Mesothelial cell of epicardium (in vitro differentiated cells): ENCODE measurements around the gene ARID3C. TPM values are rescaled to one million over a fixed set of nuclear protein-coding genes. Genes with fewer than 3 reads are reported as not detected.

Source experiments
- DNase-seq, 2 experiments: peaks; one replicate each; pipeline ENCODE4 v3.0.0; 2021; ENCODE audit warnings: low spot score in 2 of 2; ENCODE audit not compliant: unreplicated experiment in 2 of 2
- H3K27ac Mint-ChIP-seq: 2 replicates; pipeline ENCODE4 v1.8.0; 2021; ENCODE audit warnings: mixed read lengths
- H3K27me3 Mint-ChIP-seq: 2 replicates; pipeline ENCODE4 v1.8.0; 2021; ENCODE audit warnings: low read depth, mixed read lengths
- H3K36me3 Mint-ChIP-seq: 2 replicates; pipeline ENCODE4 v1.8.0; 2021; ENCODE audit warnings: mixed read lengths
- H3K4me1 Mint-ChIP-seq: 2 replicates; pipeline ENCODE4 v1.8.0; 2021; ENCODE audit warnings: mixed read lengths
- H3K4me3 Mint-ChIP-seq: 2 replicates; pipeline ENCODE4 v1.8.0; 2021; ENCODE audit warnings: mild to moderate bottlenecking, moderate library complexity, mixed read lengths
- H3K9me3 Mint-ChIP-seq: 2 replicates; pipeline ENCODE4 v1.8.0; 2021; ENCODE audit warnings: mixed read lengths
- total RNA-seq: library from RNA; stranded (reverse); gene quantifications from 3 replicates; pipeline ENCODE4 v1.2.1, GENCODE V29; 2021
- TF ChIP-seq, protein P1 (sequence below): fragments of 200-600 bp; sonication (generic); IDR thresholded peaks from one replicate; pipeline ENCODE4 v1.5.0; 2021; ENCODE audit warnings: antibody characterized with exemption; ENCODE audit not compliant: unreplicated experiment

ARID3C gene
- total RNA-seq, 1 donor from 2014 or later: 0.80 TPM

DNA sequence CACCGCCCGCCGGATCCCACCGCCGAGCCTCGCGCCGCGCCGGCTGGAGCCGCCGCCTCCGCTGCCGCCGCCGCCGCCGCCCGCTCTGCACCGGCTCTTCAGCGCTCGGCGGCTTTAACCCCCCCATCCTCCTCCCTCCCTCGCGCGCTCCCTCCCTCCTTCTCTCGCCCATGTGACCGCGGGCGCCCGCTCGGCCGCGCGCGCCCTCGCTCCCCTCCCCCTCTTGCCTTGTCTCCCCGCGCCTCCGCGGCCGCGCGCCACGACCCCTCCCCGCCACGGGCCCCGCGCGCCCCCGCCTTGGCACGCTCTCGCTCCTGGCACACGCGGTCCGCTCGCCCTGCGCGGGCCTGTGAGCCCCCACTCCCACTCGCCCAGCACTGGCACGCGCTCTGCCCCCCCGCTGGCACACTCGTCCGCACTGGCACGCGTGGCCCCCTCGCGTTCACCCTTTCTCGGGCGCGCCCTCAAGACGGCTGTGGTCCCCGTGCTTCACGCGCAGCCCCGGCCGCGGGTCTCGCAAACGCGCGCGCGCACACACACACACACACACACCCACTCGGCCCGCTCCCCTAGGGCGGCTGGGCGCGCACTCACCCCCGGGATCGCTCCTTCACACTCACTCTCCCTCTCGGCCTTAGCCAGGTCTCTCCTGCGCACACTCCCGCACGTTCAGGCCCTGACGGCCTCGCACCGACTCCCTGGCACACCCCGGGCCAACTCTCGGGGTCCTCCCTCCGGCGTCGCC, 39.1 kb downstream of the ARID3C start, which contains the start of gene CNTFR:
Gene CNTFR (minus strand): TSS at position 89 of the 745 bp plus-strand sequence. CDS start 20,743 bp downstream, outside the sequence.
- H3K27ac Mint-ChIP-seq: peak within 1 kb of the TSS; percentile 41
- H3K36me3 Mint-ChIP-seq: no peaks in the 10 kb centered on the region
- peak within 1 kb of the TSS; percentile 85 for H3K4me3 Mint-ChIP-seq
- DNase-seq: peak in 1 of 2 experiments; percentile 62
- TF ChIP-seq, protein P1, sequence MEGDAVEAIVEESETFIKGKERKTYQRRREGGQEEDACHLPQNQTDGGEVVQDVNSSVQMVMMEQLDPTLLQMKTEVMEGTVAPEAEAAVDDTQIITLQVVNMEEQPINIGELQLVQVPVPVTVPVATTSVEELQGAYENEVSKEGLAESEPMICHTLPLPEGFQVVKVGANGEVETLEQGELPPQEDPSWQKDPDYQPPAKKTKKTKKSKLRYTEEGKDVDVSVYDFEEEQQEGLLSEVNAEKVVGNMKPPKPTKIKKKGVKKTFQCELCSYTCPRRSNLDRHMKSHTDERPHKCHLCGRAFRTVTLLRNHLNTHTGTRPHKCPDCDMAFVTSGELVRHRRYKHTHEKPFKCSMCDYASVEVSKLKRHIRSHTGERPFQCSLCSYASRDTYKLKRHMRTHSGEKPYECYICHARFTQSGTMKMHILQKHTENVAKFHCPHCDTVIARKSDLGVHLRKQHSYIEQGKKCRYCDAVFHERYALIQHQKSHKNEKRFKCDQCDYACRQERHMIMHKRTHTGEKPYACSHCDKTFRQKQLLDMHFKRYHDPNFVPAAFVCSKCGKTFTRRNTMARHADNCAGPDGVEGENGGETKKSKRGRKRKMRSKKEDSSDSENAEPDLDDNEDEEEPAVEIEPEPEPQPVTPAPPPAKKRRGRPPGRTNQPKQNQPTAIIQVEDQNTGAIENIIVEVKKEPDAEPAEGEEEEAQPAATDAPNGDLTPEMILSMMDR: no peak
- peaks cover 88% of the 10 kb centered on the region for H3K27me3 Mint-ChIP-seq
- H3K4me1 Mint-ChIP-seq: peaks cover 36% of the 10 kb centered on the region
- H3K9me3 Mint-ChIP-seq: no peaks in the 10 kb centered on the region

DNA sequence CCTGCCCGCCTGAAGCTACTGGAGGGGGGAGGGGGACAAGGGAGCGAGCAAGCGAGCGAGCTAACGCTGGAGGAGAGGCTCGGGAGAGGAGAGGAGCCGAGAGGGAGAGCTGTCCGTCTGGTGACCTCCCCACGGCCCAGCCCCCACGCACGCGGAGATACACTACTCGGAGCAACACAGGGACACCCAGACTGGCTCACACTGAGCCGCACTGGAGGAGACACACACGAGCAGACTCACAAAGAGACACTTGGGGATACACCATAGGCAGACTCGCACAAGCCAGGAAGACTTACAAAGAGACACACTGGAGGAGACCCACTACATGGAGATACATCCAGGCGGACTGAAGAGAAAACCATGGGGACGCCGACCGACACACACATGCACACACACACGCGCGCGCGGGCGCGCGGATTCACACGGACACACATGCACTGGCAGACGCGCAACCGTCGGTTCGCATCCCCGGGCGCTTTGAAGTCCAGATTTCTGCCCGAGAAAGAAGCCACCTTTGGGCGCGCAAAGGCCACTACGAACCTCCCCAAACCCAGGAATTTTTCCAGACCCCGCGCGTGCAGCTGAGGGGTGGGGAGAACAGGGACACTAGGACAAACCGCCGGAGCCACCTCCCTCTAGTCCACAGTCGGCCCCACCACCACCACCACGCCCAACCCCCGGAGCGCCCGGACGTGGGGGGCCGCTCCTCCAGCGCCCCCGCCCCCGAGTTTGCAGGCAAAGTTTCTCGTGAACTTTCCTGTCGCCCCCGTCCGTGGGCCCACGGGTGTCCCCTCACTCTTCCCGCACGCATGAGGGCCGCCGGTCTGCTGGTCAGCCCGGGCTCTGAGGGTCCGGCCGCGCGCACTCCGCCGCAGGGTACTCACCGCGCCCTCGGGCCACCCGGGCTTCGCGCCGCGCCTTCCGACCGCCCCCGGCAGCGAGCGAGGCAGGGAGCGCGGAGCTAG, 39.9 kb downstream of the ARID3C start:
- H3K4me3 Mint-ChIP-seq: peak overlapping the region; percentile 85
- peaks cover 94% of the 10 kb centered on the region for H3K27me3 Mint-ChIP-seq
- H3K36me3 Mint-ChIP-seq: no peaks in the 10 kb centered on the region
- H3K27ac Mint-ChIP-seq: peak overlapping the region; percentile 41
- no peak for DNase-seq
- TF ChIP-seq, protein P1: no peak
- no peaks in the 10 kb centered on the region for H3K9me3 Mint-ChIP-seq
- H3K4me1 Mint-ChIP-seq: peaks cover 40% of the 10 kb centered on the region

GRCh38 chr9:34587271-34587670, 41.6 kb downstream of the ARID3C start:
- DNase-seq: no peak
- no peak overlapping the region for H3K4me3 Mint-ChIP-seq
- H3K27me3 Mint-ChIP-seq: peaks cover 94% of the 10 kb centered on the region
- no peak overlapping the region for H3K27ac Mint-ChIP-seq
- peaks cover 42% of the 10 kb centered on the region for H3K4me1 Mint-ChIP-seq
- TF ChIP-seq, protein P1: no peak
- H3K36me3 Mint-ChIP-seq: no peaks in the 10 kb centered on the region
- no peaks in the 10 kb centered on the region for H3K9me3 Mint-ChIP-seq

GRCh38 chr9:34585946-34586669, 42.8 kb downstream of the ARID3C start:
- Mint-ChIP-seq H3K27ac (no peak overlapping the region), H3K9me3 (no peaks in the 10 kb centered on the region), H3K36me3 (no peaks in the 10 kb centered on the region), H3K4me3 (no peak overlapping the region), H3K4me1 (peaks cover 42% of the 10 kb centered on the region), H3K27me3 (peaks cover 93% of the 10 kb centered on the region)
- TF ChIP-seq, protein P1: no peak
- DNase-seq: no peak

DNA sequence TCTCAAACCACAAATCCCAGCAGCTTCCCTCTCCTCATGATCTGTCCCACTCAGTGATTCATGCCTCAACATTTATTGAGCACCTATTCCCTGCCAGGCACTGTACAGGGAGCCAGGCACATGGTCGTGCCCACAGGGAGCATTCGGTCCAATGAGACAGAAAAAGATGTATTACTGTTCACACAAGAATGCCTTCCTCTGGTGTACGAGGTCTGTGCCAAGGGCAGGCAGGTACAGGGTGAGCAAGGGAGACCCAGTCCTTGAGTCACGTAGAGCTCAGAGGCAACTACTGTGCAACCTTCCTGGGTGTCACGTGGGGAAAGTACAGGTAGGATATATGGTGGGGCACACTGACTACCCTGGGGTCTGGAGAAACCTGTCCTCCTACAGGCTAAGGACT, 43.9 kb downstream of the ARID3C start:
- Mint-ChIP-seq H3K4me3 (no peak overlapping the region), H3K36me3 (no peaks in the 10 kb centered on the region), H3K4me1 (peaks cover 45% of the 10 kb centered on the region), H3K27ac (no peak overlapping the region), H3K9me3 (no peaks in the 10 kb centered on the region), H3K27me3 (peaks cover 93% of the 10 kb centered on the region)
- TF ChIP-seq, protein P1: no peak
- DNase-seq: no peak
